Esophagus muscularis mucosa (tissue), 4 donors: ENCODE measurements around the gene CHST9. TPM values are rescaled to one million over a fixed set of nuclear protein-coding genes. Genes with fewer than 3 reads are reported as not detected.
A peak's percentile ranks its signal among the peaks of the same experiment; 100 is the strongest.

Experiments
- DNase-seq: peaks from one replicate; pipeline ENCODE4 v3.0.0-alpha.2; 2017; ENCODE audit errors: extremely low spot score
- H3K27ac ChIP-seq, 4 donors: fragments of 200-600 bp; sonication (generic); replicated peaks in 1 of 4; 1 replicate in 3 of 4; 2 replicates in 1 of 4; pipeline ENCODE4 v1.5.1; 2016 to 2019; ENCODE audit warnings: mild to moderate bottlenecking in 1 of 4
- H3K27me3 ChIP-seq, 4 donors: fragments of 200-600 bp; sonication (generic); one replicate each; pipeline versions ENCODE4 v1.5.1 to v1.6.0; 2016 to 2019
- H3K36me3 ChIP-seq, 4 donors: fragments of 200-600 bp; sonication (generic); one replicate each; pipeline ENCODE4 v1.5.1; 2016 to 2019
- H3K4me1 ChIP-seq, 4 donors: fragments of 200-600 bp; sonication (generic); one replicate each; pipeline ENCODE4 v1.5.1; 2016 to 2019
- H3K4me3 ChIP-seq, 4 donors: fragments of 200-600 bp; sonication (generic); 1 replicate in 2 of 4; 2 replicates in 2 of 4; pipeline ENCODE4 v1.5.1; 2016 to 2019; ENCODE audit warnings: mild to moderate bottlenecking in 4 of 4, moderate library complexity in 1 of 4
- H3K9me3 ChIP-seq, 4 donors: fragments of 200-600 bp; sonication (generic); 1 replicate in 3 of 4; 2 replicates in 1 of 4; pipeline ENCODE4 v1.5.1; 2016 to 2019
- CTCF ChIP-seq, 3 experiments: fragments of 200-600 bp in 2 of 3; fragments of 450-650 bp in 1 of 3; sonication (generic) in 2 of 3; IDR thresholded peaks; one replicate each; pipeline ENCODE4 v1.5.1; 2017 to 2019; ENCODE audit warnings: antibody characterized with exemption in 3 of 3, mild to moderate bottlenecking in 2 of 3, moderate library complexity in 1 of 3
- EP300 ChIP-seq: sonication (generic); formaldehyde crosslinking; IDR thresholded peaks from one replicate; pipeline ENCODE4 v1.6.1; 2017; ENCODE audit warnings: antibody characterized with exemption
- POLR2A ChIP-seq: fragments of 450-650 bp; IDR thresholded peaks from one replicate; pipeline ENCODE4 v1.6.1; 2017; ENCODE audit warnings: antibody characterized with exemption, moderate library complexity, mild to moderate bottlenecking, low read depth
- POLR2AphosphoS5 ChIP-seq, 2 donors: sonication (generic); formaldehyde crosslinking; IDR thresholded peaks; one replicate each; pipeline ENCODE4 v1.6.1; 2017; ENCODE audit warnings: antibody characterized with exemption in 2 of 2
- WGBS: methylation state at CpG from one replicate; pipeline ENCODE4 v1.1.5; 2018; 5-methylcytosine and 5-hydroxymethylcytosine counted together
- intact Hi-C: fragments of 100-400 bp; cut with DNase I; formaldehyde crosslinking; loops from one replicate; pipeline ENCODE4 v1.15.1; 2023
- total RNA-seq, 4 donors: library from RNA; depleted of rRNA; stranded (reverse); fragments of >200 nt; gene quantifications; one replicate each; pipeline versions ENCODE4 v1.1.0 to v1.2.1, GENCODE V29; 2016

Gene CHST9
- total RNA-seq, 4 donors from 2014 or later: 0.42 to 2.4 (median 1.4) TPM

GRCh38 chr18:27040796-27041195 is 144.3 kb downstream of the CHST9 start:
- no peaks in the 10 kb centered on the region for H3K27me3 ChIP-seq
- no peak for DNase-seq
- intact Hi-C loops: no loop called here
- H3K27ac ChIP-seq: no peak overlapping the region
- H3K36me3 ChIP-seq: no peaks in the 10 kb centered on the region
- no peak overlapping the region for H3K4me3 ChIP-seq
- no peaks in the 10 kb centered on the region for H3K9me3 ChIP-seq
- WGBS: 88% methylated on average over 2 of the region's 2 CpGs
- TF ChIP-seq POLR2AphosphoS5 (IDR thresholded peaks at IDR 0.05) (no peak), EP300 (no peak), CTCF (IDR thresholded peaks at IDR 0.05) (no peak), POLR2A (no peak)
- H3K4me1 ChIP-seq: no peaks in the 10 kb centered on the region

GRCh38 chr18:27033722-27034121 is 151.4 kb downstream of the CHST9 start:
- H3K4me3 ChIP-seq: no peak overlapping the region
- WGBS: 84% methylated on average over 5 of the region's 5 CpGs
- H3K36me3 ChIP-seq: no peaks in the 10 kb centered on the region
- TF ChIP-seq EP300 (no peak), POLR2A (no peak), CTCF (IDR thresholded peaks at IDR 0.05) (no peak), POLR2AphosphoS5 (IDR thresholded peaks at IDR 0.05) (no peak)
- no peak for DNase-seq
- H3K9me3 ChIP-seq: no peaks in the 10 kb centered on the region
- no peak overlapping the region for H3K27ac ChIP-seq
- H3K4me1 ChIP-seq: no peaks in the 10 kb centered on the region
- no peaks in the 10 kb centered on the region for H3K27me3 ChIP-seq
- intact Hi-C loops: no loop called here

GRCh38 chr18:27030421-27030820 is 154.7 kb downstream of the CHST9 start:
- WGBS: 76% methylated on average over 9 of the region's 9 CpGs
- intact Hi-C loops: no loop called here
- Histone ChIP-seq H3K36me3 (no peaks in the 10 kb centered on the region), H3K4me3 (no peak overlapping the region), H3K27ac (no peak overlapping the region), H3K4me1 (no peaks in the 10 kb centered on the region), H3K9me3 (no peaks in the 10 kb centered on the region), H3K27me3 (no peaks in the 10 kb centered on the region)
- TF ChIP-seq POLR2A: no peak
- TF ChIP-seq EP300: no peak
- TF ChIP-seq CTCF (IDR thresholded peaks at IDR 0.05): no peak
- TF ChIP-seq POLR2AphosphoS5 (IDR thresholded peaks at IDR 0.05): no peak
- no peak for DNase-seq

- intact Hi-C loops: no loop called here
- Histone ChIP-seq H3K9me3 (no peaks in the 10 kb centered on the region), H3K27ac (no peak overlapping the region), H3K4me3 (no peak overlapping the region), H3K27me3 (no peaks in the 10 kb centered on the region), H3K4me1 (no peaks in the 10 kb centered on the region), H3K36me3 (no peaks in the 10 kb centered on the region)
- TF ChIP-seq POLR2A (no peak), EP300 (no peak), CTCF (IDR thresholded peaks at IDR 0.05) (no peak), POLR2AphosphoS5 (IDR thresholded peaks at IDR 0.05) (no peak)
- no peak for DNase-seq
- WGBS: 61% methylated on average over 3 of the region's 3 CpGs
Observed at GRCh38 chr18:27022477-27022876, 162.6 kb downstream of the CHST9 start.

GRCh38 chr18:27017901-27018500 is 167.1 kb downstream of the CHST9 start:
- intact Hi-C loops: loop anchor here (5.0 kb wide), 2 partner anchors 279 to 579 kb away; no protein-coding TSS in a partner anchor
- Histone ChIP-seq H3K27me3 (no peaks in the 10 kb centered on the region), H3K27ac (no peak overlapping the region), H3K9me3 (no peaks in the 10 kb centered on the region), H3K36me3 (no peaks in the 10 kb centered on the region), H3K4me1 (no peaks in the 10 kb centered on the region), H3K4me3 (no peak overlapping the region)
- TF ChIP-seq EP300: no peak
- no peak for TF ChIP-seq POLR2AphosphoS5 (IDR thresholded peaks at IDR 0.05)
- no peak for TF ChIP-seq POLR2A
- peak; percentile 50 to 65 (median 54) for TF ChIP-seq CTCF (IDR thresholded peaks at IDR 0.05)
- no peak for DNase-seq
- WGBS: 56% methylated on average over 2 of the region's 2 CpGs
